GM19455 (cell line): ENCODE results near the gene SYNE3.

ENCODE experiments used
- ATAC-seq: cut with Tn5 transposase; IDR thresholded peaks from one replicate; pipeline ENCODE4 v1.9.1; 2021; ENCODE audit not compliant: unreplicated experiment

The SYNE3 gene, protein sequence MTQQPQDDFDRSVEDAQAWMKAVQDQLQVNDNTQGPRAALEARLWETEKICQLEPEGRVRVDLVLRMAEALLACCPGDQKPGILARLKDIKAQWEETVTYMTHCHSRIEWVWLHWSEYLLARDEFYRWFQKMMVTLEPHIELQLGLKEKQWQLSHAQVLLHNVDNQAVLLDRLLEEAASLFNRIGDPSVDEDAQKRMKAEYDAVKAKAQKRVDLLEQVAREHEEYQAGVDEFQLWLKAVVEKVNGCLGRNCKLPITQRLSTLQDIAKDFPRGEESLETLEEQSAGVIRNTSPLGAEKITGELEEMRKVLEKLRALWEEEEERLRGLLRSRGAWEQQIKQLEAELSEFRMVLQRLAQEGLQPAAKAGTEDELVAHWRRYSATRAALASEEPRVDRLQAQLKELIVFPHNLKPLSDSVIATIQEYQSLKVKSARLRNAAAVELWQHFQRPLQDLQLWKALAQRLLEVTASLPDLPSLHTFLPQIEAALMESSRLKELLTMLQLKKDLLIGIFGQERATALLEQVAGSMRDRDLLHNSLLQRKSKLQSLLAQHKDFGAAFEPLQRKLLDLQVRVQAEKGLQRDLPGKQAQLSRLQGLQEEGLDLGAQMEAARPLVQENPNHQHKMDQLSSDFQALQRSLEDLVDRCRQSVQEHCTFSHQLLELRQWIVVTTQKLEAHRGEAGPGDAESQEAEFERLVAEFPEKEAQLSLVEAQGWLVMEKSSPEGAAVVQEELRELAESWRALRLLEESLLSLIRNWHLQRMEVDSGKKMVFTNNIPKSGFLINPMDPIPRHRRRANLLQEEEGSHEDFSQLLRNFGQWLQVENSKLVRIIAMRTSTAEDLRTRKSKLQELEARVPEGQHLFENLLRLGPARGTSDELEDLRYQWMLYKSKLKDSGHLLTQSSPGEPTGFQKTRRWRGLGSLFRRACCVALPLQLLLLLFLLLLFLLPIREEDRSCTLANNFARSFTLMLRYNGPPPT

DNA sequence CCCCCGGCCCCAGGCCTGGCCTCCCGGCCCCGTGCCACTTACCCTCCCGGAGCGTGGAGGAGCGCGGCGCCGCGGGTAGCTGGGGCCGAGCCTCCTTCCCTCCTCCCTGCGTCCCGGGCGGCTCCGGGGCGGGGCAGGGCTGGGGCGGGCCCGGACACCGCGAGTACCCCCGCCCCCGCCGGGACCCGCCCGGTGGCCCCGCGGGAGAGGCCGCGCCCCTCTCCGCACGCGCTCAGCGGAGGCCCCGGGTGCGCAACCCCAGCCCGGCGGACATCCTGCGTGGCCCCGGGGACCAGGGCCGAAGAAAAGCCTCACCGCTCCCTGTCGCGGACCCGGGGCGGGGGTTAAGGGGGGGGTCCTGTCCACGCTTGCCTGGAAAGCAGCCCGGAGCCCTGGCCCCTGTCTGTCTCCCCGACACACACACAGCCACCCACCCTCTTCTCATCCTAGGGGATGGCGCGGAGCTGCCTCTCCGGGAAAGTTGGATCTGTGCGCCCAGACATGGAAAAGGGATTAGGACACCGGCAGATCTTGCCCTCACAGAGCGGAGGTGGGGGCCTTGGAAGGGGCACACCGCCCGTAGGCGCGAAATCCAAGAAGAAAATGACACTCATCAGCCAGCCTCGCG is at the start of gene SYNE3:
SYNE3 (minus strand) TSS at position 97 of the 628 bp plus-strand sequence. CDS start 40,829 bp downstream, outside the sequence.
- peak; percentile 51 for ATAC-seq

DNA sequence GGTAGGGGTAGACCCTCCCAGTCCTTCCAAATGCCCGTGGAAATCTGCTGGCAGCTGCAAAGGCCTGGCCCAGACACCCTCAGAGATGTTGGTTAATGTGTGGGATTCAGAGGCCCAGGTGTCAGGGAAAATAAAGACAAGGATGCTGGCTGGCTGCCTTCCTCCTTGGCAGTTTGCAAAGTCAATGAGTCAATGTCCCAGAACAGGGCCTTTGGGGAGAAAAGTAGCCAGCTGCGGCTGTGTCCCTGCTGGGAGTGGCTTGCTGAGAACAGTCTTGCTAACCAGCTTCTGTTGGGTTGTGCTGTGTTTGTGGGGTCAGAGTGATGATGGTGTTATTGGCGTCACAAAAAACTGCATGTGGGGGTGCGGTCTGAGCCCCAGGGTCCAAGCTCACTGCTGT is 47.6 kb upstream of the SYNE3 start:
- ATAC-seq: no peak

DNA sequence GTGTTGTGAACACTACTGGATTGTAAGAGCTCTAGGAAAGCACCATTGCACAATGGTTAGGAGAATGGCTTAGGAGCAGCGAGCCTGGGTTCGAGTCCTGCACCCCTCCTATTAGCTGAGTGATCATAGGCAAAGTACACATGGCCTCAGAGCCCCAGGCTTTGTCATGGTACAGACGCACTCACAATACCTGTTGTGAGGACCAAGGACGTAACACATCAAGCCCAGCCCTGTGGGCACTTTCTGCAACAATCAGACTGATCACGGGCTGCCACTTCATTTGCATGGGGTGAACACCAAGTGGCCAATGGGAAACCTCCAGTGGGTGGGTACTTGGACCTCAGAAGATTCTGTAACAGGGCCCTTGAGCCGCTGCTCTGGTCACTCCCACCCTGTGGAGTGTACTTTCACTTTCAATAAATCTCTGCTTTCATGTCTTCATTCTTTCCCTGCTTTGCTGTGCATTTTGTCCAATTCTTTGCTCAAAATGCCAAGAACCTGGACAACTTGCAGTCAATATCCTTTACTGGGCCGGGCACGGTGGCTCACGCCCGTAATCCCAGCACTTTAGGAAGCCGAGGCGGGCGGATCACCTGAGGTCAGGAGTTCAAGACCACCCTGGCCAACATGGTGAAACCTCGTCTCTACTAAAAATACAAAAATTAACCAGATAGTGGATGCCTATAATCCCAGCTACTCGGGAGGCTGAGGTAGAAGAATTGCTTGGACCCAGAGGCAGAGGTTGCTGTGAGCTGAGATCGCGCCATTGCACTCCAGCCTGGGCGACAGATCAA is 46.6 kb upstream of the SYNE3 start:
- no peak for ATAC-seq

DNA sequence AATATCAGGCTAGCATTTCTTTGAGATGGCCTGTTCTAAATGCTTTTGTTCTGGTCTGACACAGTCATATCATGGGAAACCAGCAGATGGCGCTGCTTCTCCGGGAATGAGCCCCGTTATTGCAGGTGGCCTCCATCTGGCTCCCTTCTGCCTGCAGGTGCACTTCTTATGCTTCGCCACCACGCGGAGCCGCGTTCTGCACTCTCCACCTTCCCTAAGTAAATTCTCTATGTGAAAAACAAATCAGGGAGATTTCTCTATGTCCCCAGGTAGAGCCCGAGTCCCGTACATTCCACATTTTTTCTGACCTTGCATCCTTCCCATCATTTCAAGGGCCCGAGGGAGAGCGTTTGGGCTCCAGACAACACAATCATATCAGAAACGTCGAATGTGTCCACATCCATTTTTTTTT is 44.6 kb upstream of the SYNE3 start:
- peak; percentile 72 for ATAC-seq

DNA sequence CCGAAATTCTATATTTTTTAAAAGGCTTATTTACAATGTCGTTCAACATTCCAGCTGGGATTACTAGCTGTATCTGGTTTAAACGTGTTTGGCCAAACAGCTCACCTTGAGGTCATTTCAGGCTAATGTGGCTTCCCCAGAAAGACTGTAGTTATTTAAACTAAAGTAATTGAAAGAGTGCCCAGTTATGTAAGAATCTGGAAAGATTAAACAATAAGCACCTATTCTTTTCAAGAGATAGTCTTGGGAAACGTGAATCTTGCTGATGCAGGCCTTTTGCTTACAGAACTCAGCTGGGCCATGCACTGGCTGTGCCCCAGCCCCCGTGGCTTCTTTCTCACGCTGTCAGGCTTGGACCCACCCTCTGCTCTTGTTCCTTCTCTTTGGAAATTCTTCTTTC is 42.8 kb upstream of the SYNE3 start:
- ATAC-seq: no peak

DNA sequence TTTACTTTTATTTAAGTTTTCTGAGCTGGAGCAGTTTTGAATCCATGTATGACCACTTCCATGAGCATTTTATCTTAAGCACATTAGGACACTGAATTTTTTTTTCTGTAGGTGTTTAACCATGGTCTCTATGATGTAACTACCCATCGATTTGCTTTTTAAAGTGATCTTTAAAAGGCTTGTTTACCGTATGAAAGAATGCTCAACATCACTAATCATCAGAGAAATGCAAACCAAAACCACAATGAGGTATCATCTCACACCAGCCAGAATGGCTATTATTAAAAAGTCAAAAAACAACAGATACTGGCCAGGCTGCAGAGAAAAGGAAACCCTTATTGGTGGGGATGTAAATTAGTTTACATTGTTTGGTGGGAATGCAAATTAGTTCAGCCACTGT is 41.4 kb upstream of the SYNE3 start:
- ATAC-seq: no peak

DNA sequence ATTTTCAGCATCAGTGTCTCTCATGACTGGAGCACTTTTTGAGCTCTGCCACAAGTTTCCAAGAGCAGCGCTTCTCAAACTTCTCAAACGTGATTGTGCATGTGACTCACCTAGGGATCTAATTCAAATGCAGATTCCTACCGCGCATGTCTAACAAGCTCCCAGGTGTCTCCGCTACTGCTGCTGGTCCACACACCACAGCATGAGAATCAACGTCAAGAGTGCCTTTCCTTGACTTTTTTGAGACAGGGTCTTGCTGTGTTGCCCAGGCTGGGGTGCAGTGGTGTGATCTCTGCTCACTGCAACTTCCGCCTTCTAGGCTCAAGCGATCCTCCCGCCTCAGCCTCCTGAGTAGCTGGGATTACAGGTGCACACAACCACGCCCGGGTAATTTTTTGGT is 40.8 kb upstream of the SYNE3 start:
- ATAC-seq: no peak

DNA sequence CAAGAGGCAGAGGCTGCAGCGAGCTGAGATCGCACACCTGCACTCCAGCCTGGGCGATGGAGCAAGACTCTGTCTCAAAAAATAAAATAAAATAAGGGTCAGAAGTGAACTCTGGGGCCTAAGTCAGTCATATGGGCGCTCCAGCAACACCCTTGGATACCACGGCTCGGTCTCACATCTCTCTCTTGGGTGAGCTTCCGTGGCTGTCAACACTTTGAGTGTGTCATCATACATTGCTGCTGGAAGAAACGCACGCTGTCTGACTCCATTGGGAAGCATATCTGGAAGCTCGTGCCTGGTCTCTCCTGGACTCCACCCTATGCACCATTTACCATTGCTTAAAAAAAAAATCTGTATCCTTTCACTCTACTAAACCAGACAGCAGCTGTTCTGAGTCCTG is 38.6 kb upstream of the SYNE3 start:
- ATAC-seq: no peak

DNA sequence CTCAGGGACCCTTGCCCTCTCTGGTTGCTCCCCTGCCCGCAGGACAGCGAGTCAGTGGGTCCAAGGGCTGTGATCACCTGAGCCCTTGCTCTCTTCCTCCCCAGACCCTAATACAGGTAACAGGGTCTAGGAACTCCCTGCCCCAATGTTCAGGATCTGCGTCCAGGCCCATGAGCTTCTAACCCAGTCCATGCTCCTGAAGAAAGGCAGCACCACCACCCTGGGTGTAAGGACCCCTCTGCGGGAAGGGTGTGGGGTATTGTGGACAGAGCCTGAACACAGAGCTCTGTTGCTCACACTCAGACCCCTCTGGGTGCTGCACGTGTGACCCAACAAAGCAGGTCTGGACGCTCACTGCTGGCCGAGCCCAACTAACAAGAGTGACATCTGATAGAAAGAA is 36.7 kb upstream of the SYNE3 start:
- ATAC-seq: no peak

DNA sequence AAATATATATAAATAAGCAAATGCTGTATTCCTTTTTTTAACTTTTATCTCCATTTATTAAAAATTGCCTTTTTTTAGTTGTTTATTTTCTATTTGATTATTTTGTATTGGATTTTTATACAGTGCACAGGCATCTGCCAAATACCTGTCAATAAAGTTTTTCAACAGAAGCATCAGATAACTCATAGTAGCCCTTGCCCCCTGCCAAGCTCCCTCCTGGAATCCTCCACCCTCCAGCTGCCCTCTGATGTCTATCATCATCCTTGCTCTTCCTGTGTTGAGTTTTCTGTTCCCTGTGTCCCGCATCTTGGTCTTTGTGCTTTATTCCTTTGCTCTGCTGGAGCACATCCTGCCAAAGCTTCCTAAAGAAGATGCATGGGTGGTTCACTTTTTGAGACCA is 35.0 kb upstream of the SYNE3 start:
- ATAC-seq: no peak

DNA sequence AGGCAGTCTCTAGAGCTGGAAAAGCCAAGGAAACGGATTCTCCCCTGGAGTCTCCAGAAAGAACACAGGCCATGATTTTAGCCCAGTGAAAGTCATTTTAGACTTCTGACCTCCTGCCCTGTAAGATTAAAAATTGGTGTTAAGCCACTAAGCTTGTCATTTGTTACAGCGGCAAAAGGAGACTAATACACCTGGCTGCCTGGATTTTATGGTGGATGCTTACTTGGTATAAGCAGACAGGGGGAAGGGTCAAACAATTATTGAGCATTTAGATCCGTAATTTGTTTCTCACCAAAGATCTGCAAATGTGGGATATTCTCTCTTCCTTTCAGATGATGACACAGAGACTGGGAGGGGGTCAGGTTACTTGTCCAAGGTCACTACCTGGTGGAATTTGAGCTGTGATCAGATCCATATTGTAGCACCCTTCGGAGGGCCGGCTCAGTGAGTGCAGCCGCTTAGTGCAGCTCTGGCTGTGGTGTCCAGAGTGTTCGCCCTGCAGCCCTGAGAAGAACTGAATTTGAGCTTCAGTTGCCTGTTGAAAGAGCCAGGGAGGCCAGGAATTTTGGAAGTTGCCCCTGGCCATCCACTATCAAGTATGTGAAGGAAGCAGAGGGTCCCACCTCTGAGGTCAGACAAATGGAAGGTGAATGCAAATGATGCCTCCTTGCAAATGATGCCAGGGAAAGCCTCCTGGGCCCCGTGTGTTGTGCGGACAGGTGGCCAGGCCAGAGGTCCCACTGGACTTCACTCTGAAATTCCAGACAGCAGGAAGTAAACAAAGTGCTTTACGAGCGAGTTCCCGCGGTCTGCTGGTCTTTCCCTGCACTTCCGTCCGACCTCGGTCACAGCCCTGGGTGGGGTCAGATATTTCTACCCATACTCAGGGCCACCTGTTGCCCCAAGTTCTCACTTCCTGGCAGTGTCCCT is 33.5 kb upstream of the SYNE3 start:
- no peak for ATAC-seq

DNA sequence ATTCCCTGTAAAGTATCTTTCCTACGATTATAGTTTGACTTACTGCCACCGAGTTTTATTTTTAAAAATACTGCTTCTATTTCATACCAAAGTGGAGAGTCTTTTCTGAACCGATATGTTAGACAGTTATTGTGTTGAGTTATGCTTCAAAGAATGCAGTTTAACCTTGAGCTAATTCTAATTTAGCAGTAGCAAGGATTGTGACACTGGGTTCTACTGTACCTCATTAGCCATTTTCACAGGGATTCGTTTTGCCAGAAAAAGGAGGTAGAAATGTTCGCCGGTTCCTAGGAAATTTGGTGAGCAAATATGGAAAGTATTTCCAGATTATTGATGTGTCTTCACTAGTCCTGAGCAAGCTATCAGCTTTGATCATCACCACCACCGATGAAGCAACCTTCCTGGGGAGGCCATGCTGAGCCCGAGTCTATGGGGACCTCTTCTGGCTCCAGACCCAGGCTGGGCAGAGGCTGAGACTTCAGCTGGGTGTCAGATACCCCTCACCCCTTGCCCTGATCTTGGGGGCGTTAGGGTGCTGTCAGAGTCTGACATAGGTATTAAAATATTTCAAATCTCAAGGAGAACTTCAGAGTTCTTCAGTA is 32.0 kb upstream of the SYNE3 start:
- no peak for ATAC-seq

DNA sequence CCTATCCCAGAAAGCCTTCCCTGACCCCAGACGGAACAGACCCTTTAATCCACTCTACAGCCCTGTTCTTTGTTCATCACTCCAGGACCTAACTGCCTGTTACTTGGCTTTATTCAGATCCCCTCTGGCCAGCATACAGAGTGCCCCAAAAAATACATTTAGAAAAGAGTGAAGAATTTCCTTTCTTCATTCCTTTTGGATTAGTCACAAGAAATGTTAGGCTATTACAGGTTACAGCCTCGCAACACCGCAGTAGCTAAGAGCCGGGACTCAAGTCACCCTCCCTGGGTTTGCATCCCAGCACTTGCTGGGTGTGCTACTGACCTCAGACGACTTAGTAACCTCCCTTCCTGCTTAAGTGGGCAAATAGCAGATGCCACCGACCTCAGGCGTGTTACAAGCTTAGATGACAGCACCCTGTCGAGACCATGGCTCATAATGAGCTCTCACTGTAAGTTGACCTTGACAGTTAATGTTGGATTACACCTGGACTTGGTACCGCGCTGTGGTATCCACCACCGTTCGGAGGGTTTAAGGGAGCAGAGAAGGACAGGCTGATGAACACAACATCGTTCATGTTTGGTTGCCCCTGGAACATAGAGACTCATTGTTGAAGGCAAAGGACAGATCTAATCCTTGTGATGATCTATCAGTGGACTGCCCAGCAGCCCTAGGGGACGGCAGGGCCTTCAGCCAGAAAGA is 31.3 kb upstream of the SYNE3 start:
- no peak for ATAC-seq

DNA sequence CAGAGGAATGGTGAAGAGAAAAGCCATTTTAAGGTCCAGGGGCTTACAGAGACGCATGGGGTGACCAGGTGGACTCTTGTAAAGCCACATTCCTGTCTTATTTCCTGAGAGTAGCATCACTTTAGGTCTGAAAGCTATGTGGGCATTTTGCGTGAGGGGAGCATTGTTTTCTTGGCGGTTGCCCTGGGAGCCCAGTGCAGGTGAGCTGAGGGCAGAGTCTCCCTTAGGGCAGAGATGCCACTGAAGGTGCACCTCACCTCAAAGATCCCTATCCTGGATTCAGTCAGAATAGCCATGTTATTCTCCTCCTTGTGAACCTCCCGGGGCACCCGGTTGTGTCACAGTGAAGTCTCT is 30.8 kb upstream of the SYNE3 start:
- no peak for ATAC-seq

DNA sequence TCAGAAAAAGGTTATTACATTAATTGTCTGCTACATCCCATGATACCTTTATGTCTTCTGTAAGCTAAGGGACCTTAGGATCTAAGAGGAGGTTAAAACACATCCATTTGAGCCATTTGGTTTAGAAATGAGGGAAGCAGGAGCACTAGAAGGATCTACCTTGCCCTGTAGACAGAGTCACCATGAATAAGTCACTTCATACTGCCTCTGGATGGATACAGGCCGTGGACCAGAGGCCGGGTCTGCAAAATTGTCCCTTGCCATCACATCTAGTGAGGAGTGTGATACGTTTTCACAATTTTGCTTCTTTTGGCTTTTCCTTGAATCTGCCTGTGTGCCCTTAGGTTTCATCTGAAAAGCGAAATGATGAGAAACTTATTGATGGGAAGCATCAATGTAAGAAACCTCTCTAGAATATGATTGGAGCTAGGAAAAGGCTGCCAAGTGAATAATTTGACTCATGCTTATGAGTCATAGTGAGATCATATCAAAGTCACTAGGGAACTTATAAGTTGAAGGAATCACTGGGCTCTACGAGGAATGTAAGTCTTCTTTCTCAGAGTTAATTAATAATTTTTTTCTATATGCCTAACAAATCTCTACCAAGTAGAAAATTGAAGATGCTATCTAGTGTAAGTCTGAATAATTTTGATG is 29.2 kb upstream of the SYNE3 start:
- no peak for ATAC-seq

DNA sequence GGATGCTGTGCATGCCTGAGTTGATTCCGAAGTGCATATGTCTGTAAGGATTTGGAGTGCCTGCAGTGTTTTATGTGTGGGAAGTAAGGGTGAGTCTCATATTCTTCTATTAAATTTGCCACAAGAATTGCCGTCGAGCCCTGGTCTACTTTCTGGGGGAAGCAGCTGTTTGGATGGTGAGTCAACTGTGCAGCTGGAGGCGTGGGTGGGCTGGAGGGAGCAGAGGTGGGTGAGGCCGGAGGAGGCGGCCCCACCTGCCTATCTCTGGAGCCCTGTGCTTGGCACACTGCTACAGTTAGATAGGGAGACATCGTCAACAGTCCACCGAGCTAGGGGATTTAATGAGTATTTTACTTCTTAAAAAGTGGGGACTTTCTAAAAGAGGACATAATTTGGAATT is 28.1 kb upstream of the SYNE3 start:
- no peak for ATAC-seq

DNA sequence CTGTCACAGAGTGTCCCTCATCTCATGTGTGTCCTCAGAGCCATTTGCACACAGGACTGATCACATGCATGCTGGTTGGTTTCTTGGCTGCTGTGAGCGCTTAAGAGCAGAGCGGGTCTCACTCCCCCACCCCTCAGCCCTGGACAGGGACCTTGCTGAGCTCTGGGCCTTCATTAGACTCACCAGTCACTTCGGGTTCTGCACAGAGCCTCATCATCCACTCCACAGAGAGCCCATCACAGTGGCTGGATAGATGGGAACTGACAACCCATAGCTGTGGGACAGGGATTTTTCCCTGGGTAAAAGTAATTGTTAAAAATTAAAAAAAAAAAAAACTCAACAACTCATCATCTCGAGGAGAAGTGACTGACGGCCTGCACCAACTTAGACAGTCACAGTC is 26.6 kb upstream of the SYNE3 start:
- no peak for ATAC-seq
